Right forelimb (tissue), 1 donor: Measurements from ENCODE around the gene BATF2.

Experiments used
- DNase-seq: peaks from one replicate; pipeline ENCODE4 v3.0.0-alpha.2; 2018

BATF2 gene

DNA sequence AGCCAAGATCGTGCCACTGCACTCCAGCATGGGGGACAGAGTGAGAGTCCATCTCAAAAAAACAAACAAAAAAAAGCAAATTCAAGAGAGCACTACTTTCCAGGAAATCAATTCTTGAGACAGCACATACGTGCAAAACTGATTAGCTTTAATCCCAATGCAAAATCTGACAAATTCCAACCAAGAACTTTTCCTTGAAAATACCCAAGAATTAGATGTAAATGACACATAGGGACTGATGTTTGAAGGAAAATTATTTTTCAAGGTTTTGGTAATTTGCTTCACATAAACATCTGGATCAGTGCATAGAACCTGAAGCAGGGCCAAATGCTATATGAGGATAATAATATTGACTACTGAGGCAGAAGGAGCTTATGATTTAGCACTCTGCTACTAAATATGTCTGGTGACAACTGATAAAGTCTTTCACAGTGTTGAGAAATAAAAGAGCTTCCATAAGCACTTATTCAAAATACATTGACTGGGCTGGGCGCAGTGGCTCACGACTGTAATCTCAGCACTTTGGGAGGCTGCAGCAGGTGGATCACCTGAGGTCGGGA is 33.6 kb downstream of the BATF2 start:
- DNase-seq, result no peak

DNA sequence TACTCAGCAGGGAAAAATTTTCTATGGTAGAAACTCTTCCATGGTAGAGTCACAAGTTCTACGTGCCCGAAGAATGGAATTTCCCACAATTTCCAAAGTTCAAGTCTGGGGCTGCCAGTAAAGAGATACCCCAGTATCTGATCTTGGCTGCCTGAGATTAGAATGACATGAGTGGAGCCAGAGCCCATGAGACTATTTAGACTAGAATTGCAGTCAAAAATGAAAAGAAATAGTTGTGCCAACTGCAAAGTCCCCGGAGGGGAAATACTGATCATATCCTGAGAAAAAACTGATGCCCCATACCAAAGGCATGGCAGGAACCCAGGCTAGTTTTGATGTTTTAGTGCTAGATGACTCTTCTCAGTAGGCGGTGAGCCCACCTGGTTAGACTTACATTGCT is 36.1 kb downstream of the BATF2 start:
- no peak for DNase-seq

DNA sequence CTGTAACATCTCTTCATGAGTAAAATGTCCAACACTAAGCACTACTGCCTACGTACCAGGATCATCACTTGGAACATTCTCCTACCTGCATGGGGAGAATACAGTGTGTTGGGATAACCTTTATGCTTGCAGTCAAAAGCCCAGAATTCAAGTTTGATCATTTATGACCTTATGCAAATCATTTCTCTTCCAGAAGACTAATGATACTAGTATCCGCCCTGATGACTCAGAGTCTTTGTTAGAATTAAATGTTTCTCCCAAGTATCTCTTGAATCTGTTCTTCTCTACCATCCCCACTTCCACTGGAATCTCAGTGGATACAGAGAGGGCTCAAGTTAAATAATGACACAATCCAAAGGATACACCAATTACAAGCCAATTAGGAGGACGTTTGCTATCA is 37.3 kb downstream of the BATF2 start:
- DNase-seq, result no peak

DNA sequence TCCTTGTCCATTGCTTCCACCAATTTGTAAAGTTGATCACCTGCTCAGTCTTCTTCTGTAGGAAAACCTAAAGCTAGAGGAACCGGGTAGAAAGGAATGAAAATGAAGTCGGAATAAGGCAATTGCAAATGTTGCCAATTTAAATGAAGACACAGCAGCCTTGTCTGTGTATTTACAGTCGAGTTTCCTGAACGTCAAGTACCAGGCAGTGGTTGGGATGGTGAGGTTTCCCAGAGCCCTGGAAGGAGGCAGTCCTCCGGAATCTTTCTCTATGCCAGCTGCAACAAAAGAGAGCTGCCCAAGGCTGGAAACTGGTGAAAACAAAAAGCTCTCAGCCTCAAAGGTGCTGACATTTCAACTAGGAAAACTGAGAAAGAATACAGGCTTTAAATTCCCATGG is 42.6 kb downstream of the BATF2 start:
- no peak for DNase-seq

DNA sequence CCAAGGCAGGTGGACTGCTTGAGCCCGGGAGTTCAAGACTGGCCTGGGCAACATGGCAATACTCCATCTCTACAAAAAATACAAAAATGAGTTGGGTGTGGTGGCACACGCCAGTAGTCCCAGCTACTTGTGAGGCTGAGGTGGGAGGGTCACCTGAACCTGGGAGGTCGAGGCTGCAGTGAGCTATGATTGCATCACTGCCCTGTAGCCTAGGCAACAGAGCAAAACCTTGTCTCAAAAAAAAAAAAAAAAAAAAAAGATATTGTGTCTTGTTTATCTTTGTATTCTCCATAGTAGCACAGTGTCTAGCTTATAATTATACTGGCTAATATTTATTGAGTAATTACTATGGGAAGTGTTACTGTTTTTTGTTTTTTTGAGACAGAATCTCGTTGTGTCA is 45.2 kb downstream of the BATF2 start:
- DNase-seq, result no peak

DNA sequence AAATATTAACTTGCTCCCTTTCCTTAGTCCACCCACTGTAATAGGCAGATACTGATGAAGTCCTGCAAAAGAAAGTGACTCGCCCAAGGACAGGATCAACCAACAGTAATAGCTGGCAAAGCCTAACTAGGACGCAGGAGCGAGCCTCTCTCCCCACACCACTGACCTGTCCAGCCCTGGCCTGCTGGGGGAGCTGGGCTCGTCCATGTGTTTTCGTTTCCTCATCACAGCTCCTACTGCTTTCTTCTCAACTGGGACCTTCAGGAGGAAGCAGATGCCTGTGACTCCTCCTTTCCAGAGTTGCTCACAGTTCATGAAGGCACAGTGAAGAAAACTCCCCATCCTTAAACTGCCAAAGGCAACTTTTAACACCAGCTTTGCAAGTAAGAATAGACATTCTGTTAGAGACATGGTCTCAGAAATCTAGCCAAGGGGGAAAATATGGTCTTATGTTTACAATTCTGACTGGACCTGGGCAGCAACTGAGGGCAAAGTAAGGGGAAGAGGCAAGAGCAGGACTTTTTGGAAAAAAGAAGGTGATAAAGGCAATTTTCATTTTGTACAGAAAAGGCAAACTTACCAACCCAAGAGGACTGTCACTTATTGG is 49.5 kb downstream of the BATF2 start:
- DNase-seq, result no peak
